HG02885 (cell line): ENCODE data around the gene CIBAR2.
"Not testable (repeated sequence)": the region's sequence is repeated elsewhere in the genome, so short reads cannot be mapped to it uniquely, and the experiment has no call there.

Source experiments
- ATAC-seq: cut with Tn5 transposase; IDR thresholded peaks from one replicate; pipeline ENCODE4 v1.9.1; 2021; ENCODE audit warnings: mild to moderate bottlenecking; ENCODE audit not compliant: unreplicated experiment, poor library complexity

CIBAR2 gene

DNA sequence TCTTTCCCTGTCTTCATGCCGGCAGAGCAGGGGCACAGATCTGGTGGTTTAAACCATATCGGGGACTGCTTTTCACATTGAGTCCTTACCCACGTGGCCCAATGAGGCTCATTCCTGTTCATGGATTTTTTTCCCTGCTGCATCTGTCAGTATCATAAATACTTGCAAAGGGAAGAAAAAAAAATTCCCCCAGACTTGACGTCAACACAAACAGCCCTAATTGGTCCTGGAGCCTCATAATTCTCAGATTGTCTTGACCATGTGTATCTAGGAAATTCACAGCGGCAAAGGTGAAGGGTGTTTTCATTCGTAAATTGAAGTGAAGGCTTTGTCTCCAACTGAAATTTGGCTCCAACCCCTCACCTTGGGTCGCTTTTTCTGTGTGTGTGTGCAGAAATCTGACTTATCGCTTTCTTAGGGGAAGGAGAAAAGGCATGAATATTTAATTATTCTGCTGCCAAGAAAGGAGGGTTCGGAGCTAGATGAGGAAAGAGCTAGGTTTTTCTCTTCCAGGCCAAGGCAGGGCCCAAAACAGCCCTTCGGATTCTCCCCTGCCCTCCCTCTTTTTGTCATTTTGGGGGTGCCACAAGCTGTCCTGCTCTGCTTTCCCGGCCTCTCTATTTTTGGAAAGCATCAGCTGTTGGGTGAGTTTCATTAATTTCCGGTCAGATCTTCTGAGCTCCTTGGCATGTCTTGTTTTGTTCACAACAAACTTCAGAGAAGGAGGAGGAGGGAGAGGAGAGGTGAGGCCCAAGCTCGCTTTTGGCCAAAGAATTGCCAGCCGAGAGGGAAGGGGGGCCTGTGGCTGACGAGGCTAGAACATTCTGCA lies 17.8 kb upstream of the CIBAR2 start:
- ATAC-seq, result no peak

DNA sequence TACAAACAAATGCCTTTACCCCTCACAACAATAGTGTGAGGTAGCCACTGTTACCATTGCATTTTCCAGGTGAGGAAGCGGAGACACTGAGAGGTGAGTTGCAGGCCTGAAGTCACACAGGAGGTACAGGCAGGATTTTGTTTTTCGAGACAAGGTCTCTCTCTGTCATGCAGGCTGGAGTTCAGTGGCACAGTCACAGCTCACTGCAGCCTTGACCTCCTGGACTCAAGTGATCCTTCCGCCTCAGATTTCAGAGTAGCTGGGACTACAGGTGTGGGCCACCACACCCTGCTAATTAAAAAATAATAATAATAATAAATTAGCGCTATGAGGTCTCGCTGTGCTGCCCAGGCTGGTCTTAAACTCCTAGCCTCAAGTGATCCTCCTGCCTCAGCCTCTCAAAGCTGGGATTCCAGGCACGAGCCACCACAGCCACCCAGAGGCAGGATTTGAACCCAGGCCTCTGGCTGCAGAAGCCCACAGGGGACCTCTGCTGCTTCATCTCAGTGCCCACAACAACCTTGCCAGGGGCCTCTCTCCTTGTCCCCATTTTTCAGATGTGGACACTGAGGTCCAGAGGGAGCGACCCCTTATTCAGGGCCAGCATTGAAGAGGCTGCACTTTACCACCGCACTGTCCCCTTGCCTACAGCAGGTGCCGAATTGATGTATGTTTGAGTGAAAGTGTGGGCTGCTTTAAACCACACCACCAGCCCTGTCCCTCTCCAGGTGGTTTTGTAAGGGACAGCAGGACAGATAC lies 16.0 kb upstream of the CIBAR2 start:
- no peak for ATAC-seq

DNA sequence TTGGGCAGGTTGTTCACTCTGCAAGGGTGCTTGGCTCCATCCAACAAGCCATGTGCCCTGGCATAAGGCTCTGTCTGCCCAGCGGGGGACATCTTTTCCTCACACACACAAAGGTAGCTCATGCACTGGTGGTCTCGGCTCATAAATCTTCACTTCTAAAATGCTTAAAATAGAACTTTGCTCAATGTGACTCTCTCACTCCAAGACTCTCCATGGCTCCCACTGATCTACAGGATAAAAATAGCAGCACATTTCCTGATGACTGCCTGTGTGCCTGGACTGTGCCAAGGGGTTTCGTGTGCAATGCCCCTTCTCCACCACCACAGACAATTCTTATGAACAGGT lies 15.1 kb upstream of the CIBAR2 start:
- no peak for ATAC-seq

DNA sequence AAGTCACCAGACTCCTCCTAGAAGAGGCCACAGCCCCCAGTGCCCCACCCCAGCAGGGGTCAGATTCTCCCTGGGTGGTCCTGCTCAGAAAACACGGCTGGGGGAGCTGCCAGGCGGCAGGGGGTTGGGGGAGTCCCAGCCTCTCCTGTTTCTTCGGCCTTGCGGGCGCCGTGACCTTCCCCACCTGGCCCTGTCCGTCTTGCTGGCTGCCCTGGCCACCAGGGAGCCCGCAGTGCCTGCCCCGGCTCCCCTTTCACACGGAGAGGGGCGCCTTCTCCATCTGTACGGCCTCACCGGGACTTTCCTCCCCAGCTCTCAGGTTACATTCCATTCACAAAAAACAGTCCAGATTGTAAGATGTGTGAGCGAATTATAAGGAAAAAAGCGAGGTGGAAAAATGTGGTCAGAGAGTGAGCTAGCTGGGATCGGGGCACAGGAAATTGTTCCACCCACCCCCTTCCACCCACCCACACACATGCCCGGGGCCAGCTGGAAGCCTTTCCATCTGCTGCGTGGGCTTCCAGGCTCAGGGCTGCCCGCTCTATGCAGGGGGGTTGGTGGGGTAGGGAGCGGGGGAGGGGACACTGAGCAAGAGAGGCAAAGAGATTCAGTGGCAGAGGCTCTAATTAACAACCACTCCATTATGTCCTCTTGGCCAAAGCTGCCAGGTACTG lies 14.6 kb upstream of the CIBAR2 start:
- no peak for ATAC-seq

DNA sequence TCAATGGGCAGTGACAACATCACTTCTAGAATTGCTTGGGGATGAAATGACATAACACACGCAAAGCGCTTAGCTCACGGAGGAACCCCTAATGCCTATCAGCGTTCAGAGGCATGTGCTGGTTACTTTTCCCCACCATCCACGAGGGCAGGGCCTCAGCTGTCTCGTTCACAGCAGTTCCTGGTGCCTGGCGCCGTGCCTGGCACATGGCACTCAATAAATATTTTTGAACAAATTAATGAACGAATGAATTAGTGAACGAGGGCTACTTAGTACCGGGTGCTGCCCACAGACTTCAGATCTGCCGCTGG lies 14.1 kb upstream of the CIBAR2 start:
- ATAC-seq, result no peak

DNA sequence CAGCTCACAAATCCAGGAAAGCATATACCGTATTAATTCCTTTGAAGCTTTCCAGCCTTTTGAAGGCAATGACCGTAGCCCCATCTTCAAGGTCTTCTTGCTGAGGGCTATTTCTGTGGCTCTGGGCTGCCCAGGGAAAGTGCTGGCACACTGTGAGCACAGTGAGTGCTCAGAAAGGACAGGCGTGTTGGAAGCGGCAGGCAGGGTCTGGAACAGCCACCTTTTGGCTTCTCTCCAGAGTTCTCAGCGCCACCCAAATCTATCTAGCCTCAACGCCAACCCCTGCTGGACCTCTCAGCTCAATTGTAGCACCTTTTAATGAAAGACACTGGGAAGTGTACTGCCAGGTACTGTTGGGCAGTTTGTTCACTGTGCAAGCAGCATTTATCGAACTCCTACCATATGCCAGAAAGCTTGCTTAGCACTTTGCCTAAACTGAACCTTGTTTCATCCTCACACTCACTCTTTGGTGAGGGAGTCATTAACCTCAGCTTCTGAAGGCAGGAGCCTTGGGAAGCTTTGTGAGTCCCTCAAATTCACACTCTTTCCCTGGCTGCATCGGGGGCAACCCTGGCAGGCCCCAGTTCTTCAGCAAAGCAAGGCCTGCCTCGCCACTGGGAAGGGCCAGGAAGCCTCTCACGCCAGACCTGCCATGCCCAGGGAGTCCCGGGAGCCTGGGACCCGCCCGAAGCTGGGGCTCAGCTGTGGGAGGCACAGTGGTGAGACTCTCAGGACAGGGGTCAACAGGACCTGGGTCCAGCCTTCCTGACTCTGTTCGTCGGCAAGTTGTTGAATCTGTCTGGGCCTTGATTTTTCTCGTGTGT lies 13.5 kb upstream of the CIBAR2 start:
- ATAC-seq, result no peak

DNA sequence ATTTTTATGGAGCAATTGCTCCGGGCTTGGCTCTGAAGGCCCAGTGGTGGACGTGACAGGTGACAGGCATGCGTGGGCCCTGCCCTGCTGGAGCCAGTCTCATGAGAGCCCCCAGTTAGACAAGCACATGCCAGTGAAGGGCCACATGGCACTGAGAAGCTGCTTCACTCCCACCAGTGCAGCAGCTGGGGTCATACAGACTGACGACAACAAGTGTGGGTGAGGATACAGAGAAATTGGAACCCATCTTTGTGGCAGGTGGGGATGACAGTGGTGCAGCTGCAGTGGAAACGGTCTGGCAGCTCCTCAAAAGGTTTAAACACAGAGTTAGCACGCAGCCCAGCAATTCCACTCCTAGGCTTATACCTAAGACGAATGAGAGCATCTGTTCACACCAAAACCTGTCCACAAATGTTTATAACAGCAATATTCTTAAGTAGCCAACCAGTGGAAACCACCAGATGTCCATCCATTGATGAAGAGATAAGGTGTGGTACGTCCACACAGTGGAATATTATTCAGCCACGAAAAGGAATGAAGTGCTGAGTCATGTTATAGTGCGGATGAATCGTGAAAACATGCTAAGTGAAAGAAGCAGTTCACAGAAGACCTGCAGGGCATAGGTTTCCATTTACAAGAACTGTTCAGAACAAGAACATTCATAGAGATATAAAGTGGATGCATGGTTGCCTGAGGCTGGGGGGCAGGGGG lies 12.5 kb upstream of the CIBAR2 start:
- ATAC-seq, result no peak

DNA sequence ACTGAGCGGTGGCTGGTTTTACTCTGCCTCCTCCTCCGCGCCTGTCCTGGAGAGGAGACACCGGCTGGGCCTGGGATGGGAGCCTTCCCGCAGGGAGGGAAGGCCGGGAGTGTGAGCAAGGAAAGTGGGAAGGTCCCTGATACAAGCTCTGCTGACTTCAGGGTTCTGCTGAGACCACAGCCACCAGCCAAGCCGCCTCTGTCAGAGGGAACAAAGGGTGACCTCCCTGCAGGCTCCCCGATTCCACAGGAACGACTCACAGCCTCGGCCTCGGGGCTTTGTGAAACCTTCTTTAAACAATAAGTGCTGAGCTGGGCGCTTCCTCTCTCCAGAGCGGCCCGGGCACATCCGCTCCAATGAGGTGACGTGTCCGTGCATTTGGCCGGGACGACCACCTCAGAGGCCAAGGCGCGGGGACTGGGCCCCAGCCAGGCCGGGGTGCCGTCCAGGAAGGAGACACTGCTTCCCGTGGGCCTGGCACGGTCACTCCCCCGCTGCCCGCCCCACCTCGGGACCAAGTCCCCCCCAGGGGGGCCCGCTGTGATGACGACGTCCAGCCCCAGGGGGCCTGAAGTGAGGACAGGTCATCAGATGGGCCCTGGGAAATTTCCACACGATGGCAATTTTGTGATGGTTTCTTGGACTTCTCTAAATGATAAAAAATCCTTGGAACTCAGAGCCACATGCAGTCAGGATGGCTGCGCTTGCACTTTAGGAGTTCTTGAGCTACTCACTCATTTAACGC lies 11.8 kb upstream of the CIBAR2 start:
- no peak for ATAC-seq

DNA sequence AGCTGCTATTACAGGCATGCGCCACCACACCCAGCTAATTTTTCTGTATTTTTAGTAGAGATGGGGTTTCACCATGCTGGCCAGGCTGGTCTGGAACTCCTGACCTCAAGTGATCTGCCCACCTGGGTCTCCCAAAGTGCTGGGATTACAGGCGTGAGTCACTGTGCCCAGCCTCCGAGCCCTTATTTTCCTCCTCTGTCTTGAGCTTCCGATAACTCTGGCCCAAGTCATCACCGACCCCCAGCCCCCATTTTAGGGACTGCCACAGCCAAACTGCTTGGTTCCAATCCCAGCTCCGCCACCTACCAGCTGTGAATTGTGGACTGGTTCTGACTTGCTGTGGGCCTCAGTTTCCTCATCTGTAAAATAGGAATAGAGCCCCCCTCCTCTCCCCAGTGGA lies 11.2 kb upstream of the CIBAR2 start:
- not testable (repeated sequence) for ATAC-seq

DNA sequence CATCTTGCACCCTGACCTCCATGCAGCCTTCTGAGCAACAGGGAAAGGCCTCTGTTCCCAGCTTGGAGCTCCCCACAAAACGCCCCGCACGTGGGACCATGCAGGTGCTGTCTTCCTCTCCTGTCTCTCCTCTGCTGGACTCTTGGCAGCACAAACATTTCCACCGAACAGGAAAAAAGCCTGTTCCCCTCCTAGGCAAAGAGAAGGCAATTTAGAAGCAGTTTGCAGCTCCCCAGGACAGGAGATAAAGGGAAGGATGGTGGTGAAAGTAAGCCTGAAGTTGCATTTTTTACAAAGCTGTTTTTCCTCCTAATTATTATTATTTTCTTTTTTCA lies 7.7 kb upstream of the CIBAR2 start:
- no peak for ATAC-seq

DNA sequence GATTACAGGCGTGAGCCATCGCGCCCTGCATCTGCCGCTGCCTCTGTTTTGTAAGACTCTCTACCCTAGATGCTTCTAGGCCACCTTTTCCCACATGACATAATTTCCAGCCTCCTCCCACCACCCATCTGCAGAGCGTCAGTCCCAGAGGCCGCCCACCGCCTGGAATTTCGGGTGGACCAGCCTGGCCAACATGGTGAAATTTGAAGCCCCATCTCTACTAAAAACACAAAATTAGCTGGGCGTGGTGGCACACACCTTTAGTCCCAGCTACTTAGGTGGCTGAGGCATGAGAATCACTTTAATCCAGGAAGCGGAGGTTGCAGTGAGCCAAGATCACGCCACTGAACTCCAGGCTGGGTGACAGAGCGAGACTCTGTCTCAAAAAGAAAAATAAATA lies 5.1 kb upstream of the CIBAR2 start:
- no peak for ATAC-seq

DNA sequence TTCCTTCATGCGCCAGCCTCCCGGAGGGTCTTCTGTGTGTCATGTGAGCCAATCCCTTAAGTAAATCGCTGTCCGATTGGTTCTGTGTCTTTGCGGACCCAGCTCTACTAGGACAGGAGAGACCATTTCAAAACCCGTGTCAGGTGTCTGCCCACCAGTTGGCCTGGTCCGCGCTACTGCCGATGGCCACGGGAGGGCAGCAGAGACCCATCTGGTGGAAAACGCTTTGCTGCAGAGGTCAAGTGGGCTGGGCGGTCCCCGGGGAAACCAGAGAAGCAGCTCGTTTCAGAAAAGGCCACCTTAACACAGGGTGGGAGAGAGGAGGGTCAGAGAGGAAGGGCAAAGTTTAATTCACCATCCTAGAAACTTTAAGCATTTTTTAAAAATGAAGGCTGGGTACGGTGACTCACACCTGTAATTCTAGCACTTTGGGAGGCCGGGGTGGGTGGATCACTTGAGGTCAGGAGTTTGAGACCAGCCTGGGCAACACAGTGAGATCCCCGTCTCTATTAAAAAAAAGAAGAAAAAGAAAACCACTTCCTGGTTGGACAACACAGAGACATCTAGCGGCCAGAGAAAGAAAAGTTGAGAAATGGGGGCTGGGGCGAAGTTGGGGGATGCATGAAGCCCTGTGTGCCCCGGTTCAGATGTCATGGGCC lies 2.8 kb upstream of the CIBAR2 start:
- no peak for ATAC-seq

DNA sequence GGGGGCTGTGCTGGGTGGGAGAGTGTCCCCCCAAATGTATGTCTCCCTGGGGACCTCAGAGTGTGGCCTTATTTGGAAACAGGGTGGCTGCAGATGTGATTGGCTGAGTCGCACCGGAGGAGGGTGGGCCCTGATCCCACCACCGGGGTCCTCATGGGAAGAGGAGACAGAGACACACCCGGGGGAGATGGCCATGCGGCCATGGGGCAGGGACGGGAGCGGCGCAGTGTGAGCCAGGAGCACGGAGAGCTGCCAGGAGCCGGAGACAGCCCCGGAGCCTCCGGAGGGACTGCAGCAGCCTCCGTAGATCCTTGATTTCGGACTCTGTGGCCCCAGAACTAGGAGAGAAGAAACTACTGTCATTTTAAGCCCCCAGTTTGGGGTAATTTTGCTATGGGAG lies 1.6 kb upstream of the CIBAR2 start:
- no peak for ATAC-seq

DNA sequence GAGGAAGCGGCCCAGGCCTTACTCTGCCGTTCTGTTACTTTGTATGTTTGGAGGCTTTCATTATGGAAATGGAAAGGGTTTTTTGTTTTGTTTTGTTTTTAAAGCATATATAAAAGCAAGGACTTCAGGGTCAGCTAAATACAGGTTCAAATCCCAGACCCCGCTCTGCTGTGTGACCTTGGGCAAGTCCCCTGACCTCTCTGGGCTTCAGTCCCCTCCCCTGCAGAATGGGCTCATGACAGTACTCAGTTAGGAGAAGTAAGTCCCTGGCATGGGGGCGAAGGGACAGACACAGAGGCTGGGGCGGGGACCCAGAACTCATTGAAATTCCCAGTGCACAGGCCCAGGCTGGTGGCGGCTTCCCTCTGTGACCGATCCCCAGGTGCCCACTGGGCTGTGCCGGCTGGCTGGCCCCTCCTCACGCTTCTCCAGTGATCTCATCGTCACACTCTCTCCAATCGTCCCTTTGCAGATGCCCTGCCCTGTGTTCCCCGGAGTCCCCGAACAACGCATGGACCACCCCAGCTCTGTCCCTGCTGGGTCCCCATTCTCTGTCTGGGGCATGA lies 979 bp upstream of the CIBAR2 start:
- ATAC-seq, result no peak

DNA sequence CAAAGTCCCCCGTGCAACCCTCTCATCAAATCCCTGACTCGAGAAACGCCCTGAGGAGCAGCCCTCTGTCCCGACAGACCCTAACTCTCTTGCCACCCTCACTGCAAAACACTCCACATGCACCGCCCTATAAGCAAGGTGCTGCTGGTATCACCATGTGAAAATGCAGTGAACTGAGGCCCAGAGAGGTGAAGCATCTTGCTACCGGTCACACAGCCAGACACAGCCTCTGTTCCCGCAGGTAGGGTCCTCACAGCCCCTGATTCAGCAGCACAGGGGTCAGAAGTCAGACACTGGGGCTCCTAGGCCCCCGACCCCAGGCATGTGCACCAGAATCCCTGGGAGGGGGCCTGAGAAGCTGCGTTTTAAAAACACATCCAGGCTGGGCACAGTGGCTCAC lies 1.1 kb downstream of the CIBAR2 start:
- ATAC-seq, result no peak

DNA sequence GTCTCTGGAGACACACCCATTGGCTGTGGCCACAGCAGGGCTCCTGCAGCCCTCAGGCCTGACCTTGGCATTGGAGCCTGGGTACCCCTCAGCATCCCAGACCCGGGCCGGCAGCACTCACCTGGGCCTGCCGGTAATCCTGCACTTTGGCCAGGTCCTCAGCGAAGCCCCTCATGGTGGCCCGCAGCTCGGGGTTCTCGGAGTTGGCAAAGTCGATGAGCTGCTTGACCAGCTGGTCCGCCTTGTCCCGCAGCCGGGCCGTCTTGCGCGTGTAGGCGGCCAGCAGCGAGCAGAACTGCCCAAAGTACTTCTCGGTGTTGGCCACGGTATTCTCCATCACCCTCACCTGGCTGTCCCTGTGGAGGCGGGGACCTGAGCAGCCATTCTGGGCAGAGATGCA lies 2.2 kb downstream of the CIBAR2 start:
- ATAC-seq, result no peak

DNA sequence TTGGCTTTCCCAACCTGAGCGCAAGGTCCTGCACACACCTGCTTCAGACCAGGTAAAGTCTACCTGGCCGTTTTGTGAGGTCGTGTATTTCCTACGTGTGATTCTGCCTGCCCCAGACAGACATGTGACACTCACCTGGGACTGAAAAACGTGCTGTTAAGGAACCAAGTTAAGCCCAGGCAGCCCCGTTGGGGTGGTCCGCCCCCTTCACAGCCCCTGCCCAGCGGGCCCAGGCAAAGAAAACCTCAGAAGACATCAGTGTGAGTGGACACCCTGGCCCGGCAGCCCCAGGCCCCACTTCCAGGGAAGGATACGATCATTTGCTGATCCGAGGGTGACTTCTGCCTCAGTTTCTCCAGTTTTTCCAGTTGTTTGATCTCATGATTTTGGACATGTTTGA lies 4.7 kb downstream of the CIBAR2 start:
- no peak for ATAC-seq

DNA sequence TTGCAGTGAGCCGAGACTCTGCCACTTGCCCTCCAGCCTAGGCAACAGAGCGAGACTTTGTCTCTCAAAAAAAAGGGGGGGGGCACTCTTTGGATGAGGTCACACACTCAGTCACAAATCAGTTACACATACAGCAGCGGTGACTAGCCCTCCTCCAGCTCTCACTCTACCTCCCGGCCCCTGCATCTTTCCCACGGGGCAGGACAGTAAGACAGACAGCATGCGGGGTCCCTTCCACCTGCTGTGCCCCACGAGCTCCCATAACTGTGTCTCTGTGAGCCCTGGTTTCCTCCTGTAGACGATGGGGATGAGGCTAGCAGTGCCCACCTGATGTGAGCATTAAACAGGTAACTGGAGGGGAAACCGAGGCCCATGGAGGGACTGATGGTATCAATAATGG lies 5.2 kb downstream of the CIBAR2 start:
- no peak for ATAC-seq

DNA sequence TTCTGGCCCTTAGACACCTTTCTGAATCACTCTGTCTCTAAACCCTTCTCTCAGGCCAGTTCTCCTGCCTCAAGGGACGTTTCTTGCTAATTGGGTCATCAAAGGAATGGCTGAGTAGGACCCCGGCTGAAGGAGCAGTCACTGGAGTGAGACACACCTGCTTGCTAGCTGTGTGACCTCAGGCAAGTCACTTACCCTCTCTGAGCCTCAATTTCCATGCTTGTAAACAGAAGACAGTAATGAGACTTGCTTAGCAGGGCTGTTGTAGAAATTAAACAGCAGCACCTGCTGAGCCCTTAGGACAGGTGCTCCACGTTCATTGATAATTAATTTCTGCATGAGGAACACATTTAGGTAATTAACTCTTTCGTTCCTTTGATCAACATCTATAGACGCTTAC lies 6.8 kb downstream of the CIBAR2 start:
- ATAC-seq, result no peak
